BJ (cell line): ENCODE results near the gene ZNF41. TPM values are rescaled to one million over a fixed set of nuclear protein-coding genes. Genes with fewer than 3 reads are reported as not detected.

Experiments used
- CTCF ChIA-PET: fragments of 350-600 bp; formaldehyde crosslinking; extraction: SDS; loops from one replicate; lab custom pipeline; 2021; ENCODE audit warnings: antibody characterized with exemption, inconsistent platforms; lab: Yijun Ruan, JAX
- POLR2A ChIA-PET: fragments of 300-600 bp; sonication (Branson Sonifier 250); formaldehyde crosslinking; extraction: SDS; loops from one replicate; lab custom pipeline; 2021; ENCODE audit warnings: antibody characterized with exemption; lab: Charles Lee
- DNase-seq: peaks from one replicate; pipeline ENCODE4 v3.0.0-alpha.2; 2011; ENCODE audit warnings: low read depth
- H3K27me3 ChIP-seq: 2 replicates; pipeline ENCODE4 v1.6.0; 2011; ENCODE audit warnings: low read length; ENCODE audit not compliant: control insufficient read depth, insufficient read depth
- H3K36me3 ChIP-seq: 2 replicates; pipeline ENCODE4 v1.5.1; 2011; ENCODE audit warnings: low read length; ENCODE audit not compliant: control insufficient read depth, insufficient read depth
- H3K4me3 ChIP-seq: 2 replicates; pipeline ENCODE4 v1.5.1; 2011; ENCODE audit warnings: low read depth, mild to moderate bottlenecking, control low read depth, low read length
- CTCF ChIP-seq: IDR thresholded peaks from 2 replicates; pipeline ENCODE4 v1.5.1; 2011; ENCODE audit warnings: low read depth, mild to moderate bottlenecking, control low read depth, inconsistent platforms, low read length, moderate library complexity; ENCODE audit not compliant: insufficient read depth
- polyA minus RNA-seq: library from RNA; depleted of rRNA, polyadenylated mRNA; stranded (reverse); fragments of >200 nt; gene quantifications from 2 replicates; pipeline ENCODE4 v1.2.3, GENCODE V29; 2011; rRNA and poly(A)+ RNA removed
- polyA plus RNA-seq: library from polyadenylated mRNA; depleted of rRNA; stranded (reverse); fragments of >200 nt; gene quantifications from 2 replicates; pipeline ENCODE4 v1.2.3, GENCODE V29; 2011; rRNA removed

The ZNF41 gene
- polyA plus RNA-seq (4.8 and 6.5 TPM in 2 replicates), polyA minus RNA-seq (2.9 and 4.0 TPM in 2 replicates)

DNA sequence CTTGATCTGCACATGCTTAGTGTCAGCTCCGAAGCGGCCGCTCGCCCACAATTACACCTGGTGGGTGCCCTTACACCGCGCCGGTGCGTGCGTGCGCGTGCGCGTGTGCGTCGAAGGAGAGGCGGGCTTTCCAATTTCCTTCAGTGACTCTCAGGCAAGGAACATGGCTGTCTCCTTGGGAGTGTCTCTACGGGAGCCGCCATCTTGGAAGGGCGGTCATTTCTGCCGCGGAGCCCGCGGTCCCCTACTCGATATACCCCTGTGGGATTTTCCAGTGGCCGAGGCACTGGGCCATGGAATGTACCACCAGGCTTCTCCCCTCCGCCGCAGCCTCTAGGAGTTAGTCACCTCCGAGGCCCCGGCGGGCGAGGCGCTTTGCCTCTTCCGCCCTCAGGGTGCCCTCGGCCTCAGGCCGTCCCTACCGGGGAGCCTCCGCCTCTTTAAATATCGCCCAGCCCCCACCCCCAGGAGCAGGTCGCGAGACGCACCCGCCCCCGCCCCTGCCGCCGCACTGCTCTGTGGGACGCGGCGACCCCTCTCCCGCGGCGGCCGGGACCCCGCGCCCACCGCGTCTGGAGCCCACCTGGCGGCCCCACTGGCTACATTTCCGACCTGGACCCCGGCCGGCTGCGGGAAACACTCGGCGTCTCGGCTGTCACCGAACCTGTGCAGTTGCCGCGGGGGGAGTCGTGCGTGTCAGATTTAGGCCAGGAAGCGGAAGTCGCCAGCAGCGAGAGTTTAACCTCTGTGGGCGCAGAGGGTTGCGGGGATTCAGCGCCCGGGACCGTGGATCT lies at the start of gene ZNF41:
Gene ZNF41 (minus strand): TSS at position 711 of the 794 bp plus-strand sequence. CDS start 15,741 bp downstream, outside the sequence.
- DNase-seq: no peak
- H3K27me3 ChIP-seq: no peaks in the 10 kb centered on the region
- CTCF ChIA-PET: interaction anchor here (1.6 kb wide), 1 partner anchor 41 kb away, joined by 4 read pairs; no protein-coding TSS in a partner anchor
- peak within 1 kb of the TSS; percentile 66 for H3K4me3 ChIP-seq
- no peaks in the 10 kb centered on the region for H3K36me3 ChIP-seq
- TF ChIP-seq CTCF: no peak
- POLR2A ChIA-PET: no interaction called here

GRCh38 chrX:47530049-47530448 lies 47.0 kb upstream of the ZNF41 start:
- POLR2A ChIA-PET: no interaction called here
- H3K4me3 ChIP-seq: no peak overlapping the region
- TF ChIP-seq CTCF: no peak
- no peaks in the 10 kb centered on the region for H3K27me3 ChIP-seq
- no peaks in the 10 kb centered on the region for H3K36me3 ChIP-seq
- CTCF ChIA-PET: no interaction called here
- no peak for DNase-seq

- Histone ChIP-seq H3K4me3 (no peak overlapping the region), H3K27me3 (no peaks in the 10 kb centered on the region), H3K36me3 (no peaks in the 10 kb centered on the region)
- POLR2A ChIA-PET: no interaction called here
- CTCF ChIA-PET: no interaction called here
- no peak for DNase-seq
- no peak for TF ChIP-seq CTCF
Measured at GRCh38 chrX:47529548-47529947, 46.5 kb upstream of the ZNF41 start.

DNA sequence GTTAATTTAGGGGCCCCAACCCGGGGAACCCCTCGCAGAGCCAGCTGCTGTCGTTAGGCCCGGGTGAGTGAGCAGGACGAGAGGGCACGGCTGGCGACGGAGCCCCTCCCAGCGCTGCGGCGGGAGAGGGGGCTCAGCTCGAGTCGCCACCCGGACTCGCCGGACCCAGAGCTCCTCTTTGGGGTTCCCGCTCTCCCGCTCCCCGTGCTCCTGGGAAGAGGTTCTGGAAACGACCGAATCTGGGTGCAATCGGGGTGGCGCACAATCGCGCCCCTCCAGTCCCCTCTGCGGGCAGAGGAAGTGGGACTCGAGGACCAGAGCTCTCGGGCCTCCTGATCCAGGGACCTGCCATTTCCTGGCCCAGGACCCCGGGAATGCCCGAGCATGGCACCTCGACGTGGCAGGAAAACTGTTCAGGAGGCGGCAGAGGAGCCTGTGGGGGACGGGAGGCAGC lies 40.7 kb upstream of the ZNF41 start:
- CTCF ChIA-PET: interaction anchor here (0.6 to 3.3 kb wide), 21 partner anchors 9 to 379 kb away, joined by 3 to 32 read pairs (median 4); partner anchors contain the start of genes ELK1, NDUFB11 and RBM10
- H3K36me3 ChIP-seq: no peaks in the 10 kb centered on the region
- no peaks in the 10 kb centered on the region for H3K27me3 ChIP-seq
- H3K4me3 ChIP-seq: peak overlapping the region; percentile 54
- no peak for TF ChIP-seq CTCF
- no peak for DNase-seq
- POLR2A ChIA-PET: no interaction called here

DNA sequence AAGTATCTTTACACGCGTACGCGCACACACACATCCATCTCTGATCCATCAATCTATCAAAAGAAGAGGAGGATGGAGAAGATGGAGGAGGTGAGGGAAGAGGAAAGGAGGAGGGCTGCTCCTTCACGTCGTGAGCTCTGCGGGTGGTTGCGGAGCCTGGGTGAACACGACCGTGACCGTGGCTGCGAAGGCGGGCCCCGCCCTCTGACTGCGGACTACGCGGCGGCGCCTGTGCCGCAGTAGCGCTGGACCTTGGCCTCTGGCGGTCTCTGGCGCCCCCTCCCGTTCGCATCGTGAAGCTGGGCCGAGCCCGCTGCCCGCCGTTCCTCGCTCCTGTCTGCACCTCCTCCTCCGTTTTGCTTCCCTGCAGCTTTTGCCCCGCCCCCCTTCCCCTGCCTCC lies 40.3 kb upstream of the ZNF41 start:
- Histone ChIP-seq H3K4me3 (peak overlapping the region; percentile 54), H3K27me3 (no peaks in the 10 kb centered on the region), H3K36me3 (no peaks in the 10 kb centered on the region)
- no peak for DNase-seq
- TF ChIP-seq CTCF: peak; percentile 75
- POLR2A ChIA-PET: interaction anchor here (0.5 kb wide), 1 partner anchor 28 kb away, joined by 3 read pairs; no protein-coding TSS in a partner anchor
- CTCF ChIA-PET: interaction anchor here (0.6 to 3.3 kb wide), 23 partner anchors 8 to 378 kb away, joined by 3 to 32 read pairs (median 4); partner anchors contain the start of genes ELK1, NDUFB11 and RBM10
